Measurements from ENCODE around the gene HIVEP3. TPM values are rescaled to one million over a fixed set of nuclear protein-coding genes. Genes with fewer than 3 reads are reported as not detected.

The HIVEP3 gene
- total RNA-seq, 6 experiments from 2014 or later: 1.4 to 3.9 (median 2.2) TPM

DNA sequence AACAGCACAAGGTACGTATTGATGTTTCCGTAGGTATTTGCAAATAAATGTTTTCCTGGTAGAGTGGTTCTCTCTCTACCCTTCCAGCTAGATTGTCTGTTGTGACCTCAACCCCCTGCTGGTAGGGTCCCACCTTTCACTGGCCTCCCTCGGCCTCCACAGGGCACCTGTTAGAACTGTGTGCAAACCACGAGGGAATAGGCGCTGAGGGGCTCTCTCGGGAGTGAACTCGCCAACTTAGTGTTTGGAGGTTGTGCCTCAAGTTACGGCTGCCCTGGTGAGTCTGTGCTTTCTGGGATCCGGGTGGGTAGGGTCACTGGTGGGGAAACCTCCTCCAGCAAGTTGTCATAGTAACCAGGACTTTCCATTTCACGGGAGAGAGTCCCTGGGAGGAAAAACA is 229.6 kb downstream of the HIVEP3 start:
- Histone ChIP-seq H3K9me3 (no peaks in the 10 kb centered on the region), H3K4me3 (no peak overlapping the region), H3K27ac (no peak overlapping the region), H3K27me3 (no peaks in the 10 kb centered on the region), H3K36me3 (no peaks in the 10 kb centered on the region), H3K4me1 (no peaks in the 10 kb centered on the region)
- ATAC-seq (no peak), DNase-seq (no peak)
- TF ChIP-seq POLR2A (IDR thresholded peaks at IDR 0.05): no peak
- TF ChIP-seq, protein P1, sequence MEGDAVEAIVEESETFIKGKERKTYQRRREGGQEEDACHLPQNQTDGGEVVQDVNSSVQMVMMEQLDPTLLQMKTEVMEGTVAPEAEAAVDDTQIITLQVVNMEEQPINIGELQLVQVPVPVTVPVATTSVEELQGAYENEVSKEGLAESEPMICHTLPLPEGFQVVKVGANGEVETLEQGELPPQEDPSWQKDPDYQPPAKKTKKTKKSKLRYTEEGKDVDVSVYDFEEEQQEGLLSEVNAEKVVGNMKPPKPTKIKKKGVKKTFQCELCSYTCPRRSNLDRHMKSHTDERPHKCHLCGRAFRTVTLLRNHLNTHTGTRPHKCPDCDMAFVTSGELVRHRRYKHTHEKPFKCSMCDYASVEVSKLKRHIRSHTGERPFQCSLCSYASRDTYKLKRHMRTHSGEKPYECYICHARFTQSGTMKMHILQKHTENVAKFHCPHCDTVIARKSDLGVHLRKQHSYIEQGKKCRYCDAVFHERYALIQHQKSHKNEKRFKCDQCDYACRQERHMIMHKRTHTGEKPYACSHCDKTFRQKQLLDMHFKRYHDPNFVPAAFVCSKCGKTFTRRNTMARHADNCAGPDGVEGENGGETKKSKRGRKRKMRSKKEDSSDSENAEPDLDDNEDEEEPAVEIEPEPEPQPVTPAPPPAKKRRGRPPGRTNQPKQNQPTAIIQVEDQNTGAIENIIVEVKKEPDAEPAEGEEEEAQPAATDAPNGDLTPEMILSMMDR (IDR thresholded peaks at IDR 0.05): no peak
- intact Hi-C loops (cut with DNase I): no loop called here
- WGBS (ENCODE audit: insufficient coverage, low coverage, low lambda C conversion rate, missing lambda C conversion rate): 85% methylated on average over 10 of the region's 10 CpGs

DNA sequence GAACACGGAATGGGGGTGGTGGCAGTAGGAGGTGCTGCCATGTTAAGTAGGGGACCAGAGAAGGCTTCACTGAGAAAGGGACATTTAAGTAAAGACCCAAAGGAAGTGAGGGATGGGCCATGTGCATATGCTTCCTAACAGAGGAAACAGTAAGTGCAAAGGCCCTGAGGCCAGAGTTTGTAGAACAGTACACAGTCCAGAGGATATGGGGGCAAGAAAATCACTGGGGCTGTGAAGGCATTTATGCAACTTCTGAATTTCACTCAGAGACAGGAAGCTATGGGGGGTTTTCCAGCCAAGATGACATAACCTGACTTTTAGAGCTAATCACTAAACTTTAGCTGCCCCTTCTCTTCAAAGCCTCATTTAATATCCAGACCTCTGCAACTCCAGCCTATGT is 231.7 kb downstream of the HIVEP3 start:
- H3K4me1 ChIP-seq: no peaks in the 10 kb centered on the region
- H3K27ac ChIP-seq: no peak overlapping the region
- intact Hi-C loops (cut with DNase I): no loop called here
- no peak for TF ChIP-seq POLR2A (IDR thresholded peaks at IDR 0.05)
- TF ChIP-seq, protein P1 (IDR thresholded peaks at IDR 0.05): no peak
- WGBS (ENCODE audit: insufficient coverage, low coverage, low lambda C conversion rate, missing lambda C conversion rate): 89% methylated on average over 1 of the region's 1 CpG
- no peaks in the 10 kb centered on the region for H3K27me3 ChIP-seq
- no peak for ATAC-seq
- no peak overlapping the region for H3K4me3 ChIP-seq
- no peaks in the 10 kb centered on the region for H3K9me3 ChIP-seq
- no peak for DNase-seq
- H3K36me3 ChIP-seq: no peaks in the 10 kb centered on the region

DNA sequence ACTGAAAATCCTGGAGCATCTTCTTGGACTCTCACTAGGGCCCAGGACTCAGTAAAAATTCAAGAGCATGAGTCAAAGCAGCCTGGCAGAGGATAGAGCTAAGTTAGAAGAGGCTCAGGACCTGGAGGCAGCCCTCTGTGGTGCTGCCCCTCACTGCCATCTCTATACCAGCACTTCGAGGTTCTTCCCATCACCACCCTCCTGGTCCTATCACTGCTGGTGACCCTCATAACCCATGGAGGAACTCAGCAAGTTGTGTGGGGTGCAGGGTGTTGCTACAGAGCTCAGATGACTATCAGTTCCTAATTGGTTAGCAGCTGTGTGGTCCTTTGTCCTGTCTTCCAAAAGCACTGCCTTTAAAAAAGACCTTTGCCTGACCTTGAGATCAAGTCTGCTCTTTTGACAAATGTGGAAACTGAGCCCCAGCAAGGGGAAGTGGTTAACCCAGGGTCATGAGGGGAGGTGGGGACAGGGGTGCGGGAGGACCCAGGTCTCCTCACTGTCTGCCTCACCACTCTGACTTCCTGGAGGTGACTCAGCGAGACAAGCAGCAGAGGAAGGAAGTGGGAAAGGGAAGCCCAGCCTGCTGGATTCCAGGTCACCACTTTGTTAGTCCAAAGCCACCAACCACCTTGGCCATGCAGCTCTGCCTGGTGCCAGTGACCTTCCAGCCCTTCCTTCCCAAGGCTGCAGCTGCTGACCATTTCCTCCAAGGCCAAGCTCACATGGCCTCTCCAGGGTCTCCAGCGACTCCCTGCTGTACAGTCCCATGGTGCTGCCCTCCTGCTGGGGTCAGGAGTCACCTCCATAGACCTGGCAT is 234.8 kb downstream of the HIVEP3 start:
- 52% methylated on average over 4 of the region's 4 CpGs for WGBS (ENCODE audit: insufficient coverage, low coverage, low lambda C conversion rate, missing lambda C conversion rate)
- Histone ChIP-seq H3K9me3 (no peaks in the 10 kb centered on the region), H3K4me3 (no peak overlapping the region), H3K27me3 (no peaks in the 10 kb centered on the region), H3K4me1 (no peaks in the 10 kb centered on the region), H3K36me3 (no peaks in the 10 kb centered on the region), H3K27ac (no peak overlapping the region)
- peak; percentile 56 to 76 (median 64) for ATAC-seq
- DNase-seq: peak in 1 of 3 donors; percentile 43
- intact Hi-C loops (cut with DNase I): no loop called here
- TF ChIP-seq, protein P1 (IDR thresholded peaks at IDR 0.05): no peak

DNA sequence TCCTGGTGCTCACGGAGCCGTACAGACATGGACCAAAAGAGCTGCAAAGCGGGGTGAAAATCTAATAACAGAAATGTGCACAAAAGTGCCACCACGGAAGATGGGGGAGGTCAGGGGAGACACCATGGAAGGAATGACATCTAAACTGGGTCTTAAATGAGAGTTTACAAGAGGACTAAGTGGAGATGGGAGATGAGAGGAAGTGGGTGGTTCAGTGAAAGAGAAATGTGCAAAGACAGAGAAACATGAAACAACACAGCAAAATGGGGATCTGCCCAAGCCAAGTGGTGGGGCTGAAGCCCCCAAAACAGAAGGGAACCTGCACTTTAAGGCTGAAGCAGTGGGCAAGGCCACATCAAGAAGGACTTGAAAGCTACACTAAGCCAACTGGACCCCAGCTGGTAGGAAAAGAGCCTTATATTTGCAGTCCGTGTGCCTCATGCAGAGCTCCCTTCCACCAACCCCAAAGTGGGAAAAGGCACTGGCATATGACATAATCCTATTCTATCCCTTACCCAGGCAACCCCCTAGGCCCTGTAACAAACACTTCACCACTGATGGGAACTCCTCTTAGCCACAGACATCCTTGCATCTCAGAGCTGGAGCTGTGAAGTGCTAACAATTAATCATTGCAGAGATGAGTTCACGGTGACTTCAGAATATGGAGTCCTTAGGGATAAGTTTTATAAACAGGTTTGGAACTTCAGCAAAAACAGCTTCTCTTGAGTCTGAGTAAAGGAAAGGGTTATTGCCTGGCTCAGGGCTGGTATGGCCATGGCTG is 235.7 kb downstream of the HIVEP3 start:
- H3K27me3 ChIP-seq: no peaks in the 10 kb centered on the region
- TF ChIP-seq, protein P1 (IDR thresholded peaks at IDR 0.05): no peak
- no peak for TF ChIP-seq POLR2A (IDR thresholded peaks at IDR 0.05)
- 87% methylated on average over 5 of the region's 6 CpGs for WGBS (ENCODE audit: insufficient coverage, low coverage, low lambda C conversion rate, missing lambda C conversion rate)
- H3K27ac ChIP-seq: no peak overlapping the region
- no peaks in the 10 kb centered on the region for H3K9me3 ChIP-seq
- H3K4me1 ChIP-seq: no peaks in the 10 kb centered on the region
- H3K36me3 ChIP-seq: no peaks in the 10 kb centered on the region
- no peak for DNase-seq
- no peak overlapping the region for H3K4me3 ChIP-seq
- intact Hi-C loops (cut with DNase I): no loop called here
- no peak for ATAC-seq

Measured in right lobe of liver (tissue), 6 donors.